ENCODE measurements around the gene ADAMTS17.

DNA sequence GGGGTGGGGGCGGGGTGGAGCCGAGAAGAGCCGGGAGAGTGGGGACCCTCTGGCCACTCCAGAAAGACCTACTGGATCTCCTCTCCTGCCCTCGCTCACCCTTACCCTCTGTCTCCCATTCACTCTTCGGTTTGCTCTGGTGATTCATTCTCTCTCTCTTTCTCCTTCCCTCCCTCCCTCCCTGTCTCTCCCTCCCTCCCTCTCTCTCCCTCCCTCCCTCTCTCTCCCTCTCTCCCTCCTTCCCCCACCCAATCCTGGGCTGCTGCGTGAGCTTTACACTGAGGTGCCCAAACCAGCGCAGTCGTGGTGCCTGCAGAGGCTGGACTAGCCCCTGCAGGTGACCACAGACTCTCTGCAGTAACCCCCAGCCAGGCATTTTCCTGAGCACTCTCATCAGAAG, 32.2 kb upstream of the ADAMTS17 start:
- TF ChIP-seq, protein P1, sequence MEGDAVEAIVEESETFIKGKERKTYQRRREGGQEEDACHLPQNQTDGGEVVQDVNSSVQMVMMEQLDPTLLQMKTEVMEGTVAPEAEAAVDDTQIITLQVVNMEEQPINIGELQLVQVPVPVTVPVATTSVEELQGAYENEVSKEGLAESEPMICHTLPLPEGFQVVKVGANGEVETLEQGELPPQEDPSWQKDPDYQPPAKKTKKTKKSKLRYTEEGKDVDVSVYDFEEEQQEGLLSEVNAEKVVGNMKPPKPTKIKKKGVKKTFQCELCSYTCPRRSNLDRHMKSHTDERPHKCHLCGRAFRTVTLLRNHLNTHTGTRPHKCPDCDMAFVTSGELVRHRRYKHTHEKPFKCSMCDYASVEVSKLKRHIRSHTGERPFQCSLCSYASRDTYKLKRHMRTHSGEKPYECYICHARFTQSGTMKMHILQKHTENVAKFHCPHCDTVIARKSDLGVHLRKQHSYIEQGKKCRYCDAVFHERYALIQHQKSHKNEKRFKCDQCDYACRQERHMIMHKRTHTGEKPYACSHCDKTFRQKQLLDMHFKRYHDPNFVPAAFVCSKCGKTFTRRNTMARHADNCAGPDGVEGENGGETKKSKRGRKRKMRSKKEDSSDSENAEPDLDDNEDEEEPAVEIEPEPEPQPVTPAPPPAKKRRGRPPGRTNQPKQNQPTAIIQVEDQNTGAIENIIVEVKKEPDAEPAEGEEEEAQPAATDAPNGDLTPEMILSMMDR (IDR thresholded peaks at IDR 0.05; ENCODE audit: borderline replicate concordance, extremely low read depth, low read length, poor library complexity, severe bottlenecking): no peak
- no peak for TF ChIP-seq EZH2 (IDR thresholded peaks at IDR 0.05; ENCODE audit: borderline replicate concordance, low read depth, low read length, severe bottlenecking)
